ENCODE data around the gene DERL3. TPM values are rescaled to one million over a fixed set of nuclear protein-coding genes. Genes with fewer than 3 reads are reported as not detected.
A peak's percentile ranks its signal among the peaks of the same experiment; 100 is the strongest.

The DERL3 gene
- total RNA-seq (1 to 10 TPM in 7 of 9 donors, under 1 TPM in 2; 0.24 to 2.8 (median 1.7) TPM), polyA plus RNA-seq (10 to 100 TPM in 1 of 2 donors, 1 to 10 TPM in 1; 1.4 to 12.7 TPM)
- long read RNA-seq, donor 1, partial matches to known transcripts = 0 of 2 reads
- long read RNA-seq, donor 1, other reads (novel, unspliced or antisense) = 2 of 2 reads
- long read RNA-seq, donor 2, partial matches to known transcripts = 0 of 2 reads
- long read RNA-seq, donor 2, other reads (novel, unspliced or antisense) = 1 of 2 reads
- long read RNA-seq, donor 3 = 0 reads

- Histone ChIP-seq H3K4me1 (peaks cover 6 to 58% (median 31%) of the 10 kb centered on the region in 12 donors), H3K27me3 (no peaks in the 10 kb centered on the region), H3K9me3 (no peaks in the 10 kb centered on the region), H3K27ac (peak within 1 kb of the TSS in 9 of 12 donors; percentile 2 to 97 (median 39)), H3K4me3 (peak within 1 kb of the TSS; percentile 6 to 64 (median 50)), H3K36me3 (peaks cover 0 to 26% (median 6%) of the 10 kb centered on the region in 9 donors)
- peak; percentile 48 to 82 (median 76) for ATAC-seq
- intact Hi-C loops (cut with DNase I) = loop anchor here in 1 of 10 donors (5.0 kb wide), 1 partner anchor 52 kb away; the partner anchor contains the start of gene SMARCB1
- TF ChIP-seq CTCF (IDR thresholded peaks at IDR 0.05) = no peak
- no peak for TF ChIP-seq POLR2A (IDR thresholded peaks at IDR 0.05)
- 3 to 12% (median 4%) methylated on average over 47 to 70 of the region's 70 CpGs for WGBS, 4 donors
- DNase-seq = peak; percentile 96 to 99 (median 98)
Observed at GRCh38 chr22:23838681-23839468, at the start of gene DERL3. TSS of gene DERL3 (minus strand) at chr22:23839006. CDS start at chr22:23838987, 19 bp downstream.

DNA sequence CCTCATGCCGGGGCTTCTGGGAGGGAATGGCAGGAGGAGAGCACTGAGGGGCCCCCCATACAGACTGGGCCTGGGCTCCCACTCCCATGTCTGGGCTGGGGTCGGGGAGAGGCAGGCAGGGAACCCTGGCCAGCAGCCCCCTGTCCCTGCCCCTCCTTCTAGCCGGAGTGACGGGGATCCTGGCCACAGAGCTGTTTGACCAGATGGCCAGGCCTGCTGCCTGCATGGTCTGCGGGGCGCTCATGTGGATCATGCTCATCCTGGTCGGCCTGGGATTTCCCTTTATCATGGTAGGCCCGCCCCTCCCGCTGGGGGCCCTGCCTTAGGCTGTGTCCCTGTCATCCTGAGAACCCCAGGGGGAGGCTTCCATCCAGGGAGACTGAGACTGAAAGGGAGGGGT lies 45.3 kb upstream of the DERL3 start:
- Histone ChIP-seq H3K4me3 (no peak overlapping the region), H3K27me3 (no peaks in the 10 kb centered on the region), H3K36me3 (peaks cover 0 to 49% (median 24%) of the 10 kb centered on the region in 9 donors), H3K9me3 (no peaks in the 10 kb centered on the region), H3K27ac (no peak overlapping the region), H3K4me1 (peaks cover 0 to 9% (median 0%) of the 10 kb centered on the region in 12 donors)
- intact Hi-C loops (cut with DNase I) = no loop called here
- DNase-seq = no peak
- ATAC-seq = peak in 1 of 4 donors; percentile 26
- TF ChIP-seq CTCF (IDR thresholded peaks at IDR 0.05) (no peak), POLR2A (IDR thresholded peaks at IDR 0.05) (no peak)
- WGBS, 4 donors = 90 to 100% (median 94%) methylated on average over 1 to 9 of the region's 9 CpGs

GRCh38 chr22:23883658-23884057 lies 44.9 kb upstream of the DERL3 start:
- TF ChIP-seq POLR2A (IDR thresholded peaks at IDR 0.05) (no peak), CTCF (IDR thresholded peaks at IDR 0.05) (no peak)
- intact Hi-C loops (cut with DNase I) = no loop called here
- Histone ChIP-seq H3K4me3 (no peak overlapping the region), H3K9me3 (no peaks in the 10 kb centered on the region), H3K36me3 (peaks cover 0 to 49% (median 24%) of the 10 kb centered on the region in 9 donors), H3K27me3 (no peaks in the 10 kb centered on the region), H3K4me1 (peaks cover 0 to 6% (median 0%) of the 10 kb centered on the region in 12 donors), H3K27ac (no peak overlapping the region)
- DNase-seq (no peak), ATAC-seq (no peak)
- 93 to 97% (median 96%) methylated on average over 8 to 9 of the region's 9 CpGs for WGBS, 4 donors

DNA sequence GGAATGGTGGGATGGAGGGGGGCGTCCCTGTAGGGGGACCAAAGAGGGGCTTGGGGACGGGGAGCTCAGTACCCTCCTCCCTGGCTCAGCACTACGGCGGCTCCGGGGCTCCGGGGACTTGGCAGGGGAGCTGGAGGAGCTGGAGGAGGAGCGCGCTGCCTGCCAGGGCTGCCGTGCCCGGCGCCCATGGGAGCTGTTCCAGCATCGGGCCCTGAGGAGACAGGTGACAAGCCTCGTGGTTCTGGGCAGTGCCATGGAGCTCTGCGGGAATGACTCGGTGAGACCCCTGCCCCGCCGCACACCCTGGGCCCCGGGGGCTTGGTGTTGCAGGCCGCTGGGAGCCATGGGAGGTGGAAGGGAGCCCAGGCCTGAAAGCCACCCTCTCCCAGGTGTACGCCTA lies 43.6 kb upstream of the DERL3 start:
- H3K9me3 ChIP-seq = no peaks in the 10 kb centered on the region
- H3K27ac ChIP-seq = no peak overlapping the region
- H3K4me1 ChIP-seq = peaks cover 0 to 13% (median 0%) of the 10 kb centered on the region in 12 donors
- DNase-seq = no peak
- peaks cover 0 to 56% (median 33%) of the 10 kb centered on the region in 9 donors for H3K36me3 ChIP-seq
- TF ChIP-seq POLR2A (IDR thresholded peaks at IDR 0.05) (no peak), CTCF (IDR thresholded peaks at IDR 0.05) (no peak)
- H3K4me3 ChIP-seq = no peak overlapping the region
- ATAC-seq = peak in 2 of 4 donors; percentile 7 to 14
- WGBS, 4 donors = 82 to 94% (median 90%) methylated on average over 13 to 20 of the region's 20 CpGs
- H3K27me3 ChIP-seq = no peaks in the 10 kb centered on the region
- intact Hi-C loops (cut with DNase I) = no loop called here

Data from heart left ventricle (tissue), 16 donors.